Effector memory CD4-positive, alpha-beta T cell (primary cell): Measurements from ENCODE around the gene FAM72A.
"Not testable (repeated sequence)": the region's sequence is repeated elsewhere in the genome, so short reads cannot be mapped to it uniquely, and the experiment has no call there.

ENCODE experiments used
- DNase-seq, 3 donors: peaks; one replicate each; pipeline ENCODE4 v3.0.0-alpha.2; 2020
- H3K27ac ChIP-seq: 2 replicates; pipeline ENCODE4 v1.7.0; 2013; ENCODE audit warnings: mild to moderate bottlenecking, low read length, moderate library complexity; ENCODE audit not compliant: insufficient read depth, poor library complexity, severe bottlenecking
- H3K27me3 ChIP-seq: replicated peaks from 2 replicates; pipeline ENCODE4 v1.7.0; 2013; ENCODE audit warnings: mild to moderate bottlenecking, low read length; ENCODE audit not compliant: insufficient read depth, control insufficient read depth, poor library complexity, severe bottlenecking
- H3K36me3 ChIP-seq: 2 replicates; pipeline ENCODE4 v1.7.0; 2013; ENCODE audit warnings: mild to moderate bottlenecking, low read length, moderate library complexity; ENCODE audit not compliant: control insufficient read depth, insufficient read depth
- H3K4me1 ChIP-seq: 2 replicates; pipeline ENCODE4 v1.7.0; 2013; ENCODE audit warnings: low read length, mild to moderate bottlenecking; ENCODE audit not compliant: control insufficient read depth, insufficient read depth, poor library complexity, severe bottlenecking
- H3K4me3 ChIP-seq: 2 replicates; pipeline ENCODE4 v1.7.0; 2013; ENCODE audit warnings: low read length, low read depth, mild to moderate bottlenecking; ENCODE audit not compliant: insufficient read depth, poor library complexity, severe bottlenecking
- H3K9me3 ChIP-seq: 2 replicates; pipeline ENCODE4 v1.7.0; 2013; ENCODE audit warnings: mild to moderate bottlenecking, low read length, moderate library complexity; ENCODE audit not compliant: control insufficient read depth
- total RNA-seq, 3 donors: gene quantifications; one replicate each; lab custom pipeline; 2026; lab: John Stamatoyannopoulos, UW

Gene FAM72A
- 0.09 to 0.39 (median 0.17) reads per million in 3 donors for total RNA-seq

GRCh38 chr1:206202789-206203363 is at the start of gene FAM72A:
Gene FAM72A, minus strand, starts transcription at chr1:206202839. Its CDS starts 814 bp downstream, at chr1:206202025.
- H3K4me1 ChIP-seq, H3K36me3 ChIP-seq, H3K9me3 ChIP-seq, H3K27me3 ChIP-seq, H3K27ac ChIP-seq: not testable (repeated sequence)
- H3K4me3 ChIP-seq = peak within 1 kb of the TSS; percentile 49
- peak; percentile 96 to 99 (median 97) for DNase-seq

GRCh38 chr1:206250953-206251681 is 48.5 kb upstream of the FAM72A start:
- H3K4me3 ChIP-seq, H3K36me3 ChIP-seq, DNase-seq, H3K27ac ChIP-seq, H3K9me3 ChIP-seq, H3K4me1 ChIP-seq, H3K27me3 ChIP-seq: not testable (repeated sequence)

- not testable (repeated sequence) for H3K4me3 ChIP-seq, H3K9me3 ChIP-seq, H3K27me3 ChIP-seq, DNase-seq, H3K27ac ChIP-seq, H3K4me1 ChIP-seq, H3K36me3 ChIP-seq
These were observed 43.7 kb upstream of the FAM72A start for GRCh38 chr1:206246129-206246886.

GRCh38 chr1:206245479-206245878 is 42.8 kb upstream of the FAM72A start:
- not testable (repeated sequence) for H3K36me3 ChIP-seq, H3K4me3 ChIP-seq, H3K4me1 ChIP-seq, H3K27me3 ChIP-seq, H3K27ac ChIP-seq, DNase-seq, H3K9me3 ChIP-seq

GRCh38 chr1:206243335-206243734 is 40.7 kb upstream of the FAM72A start:
- H3K27me3 ChIP-seq, H3K4me1 ChIP-seq, DNase-seq, H3K27ac ChIP-seq, H3K4me3 ChIP-seq, H3K36me3 ChIP-seq, H3K9me3 ChIP-seq: not testable (repeated sequence)

DNA sequence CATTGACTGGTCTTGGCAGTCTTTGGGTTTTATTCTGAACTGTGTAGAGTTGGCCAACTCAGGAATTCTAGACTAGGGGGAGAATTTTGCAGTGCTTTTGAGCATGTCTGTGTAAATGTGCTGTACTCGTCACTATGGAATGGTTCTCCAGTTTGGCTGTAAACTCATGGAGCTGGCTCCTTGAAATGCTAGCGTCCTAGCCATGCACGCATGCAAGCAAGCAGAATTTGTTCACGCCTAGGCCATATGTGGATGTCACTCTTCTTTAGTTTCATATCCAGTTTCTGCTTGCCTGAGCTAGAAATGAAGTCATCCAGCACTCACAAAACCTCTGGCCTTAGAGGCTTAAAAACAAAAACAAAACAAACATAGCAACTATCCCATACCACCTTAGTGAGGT is 37.6 kb upstream of the FAM72A start:
- not testable (repeated sequence) for H3K27me3 ChIP-seq, H3K9me3 ChIP-seq, H3K4me3 ChIP-seq, H3K36me3 ChIP-seq, H3K27ac ChIP-seq, DNase-seq, H3K4me1 ChIP-seq

DNA sequence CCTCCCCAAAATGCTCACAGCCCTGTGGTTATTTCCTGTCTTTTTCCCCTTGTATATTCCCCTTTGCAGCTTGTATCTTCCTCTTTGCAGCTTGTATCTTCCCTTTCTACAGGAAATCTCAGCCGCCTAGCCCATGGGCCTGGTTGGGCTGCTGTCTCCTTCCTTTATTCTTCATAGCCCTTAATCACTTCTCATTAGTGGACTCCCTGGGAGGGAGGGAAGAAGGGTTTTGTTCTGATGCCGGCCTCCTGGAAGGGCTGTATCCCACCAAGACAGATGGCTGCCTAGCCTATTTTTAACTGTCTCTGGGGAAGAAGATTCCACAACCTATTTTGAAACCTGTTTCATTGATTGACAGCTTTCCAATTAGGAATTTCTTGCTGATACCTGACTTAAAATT is 32.6 kb upstream of the FAM72A start:
- H3K4me1 ChIP-seq, H3K36me3 ChIP-seq, H3K9me3 ChIP-seq, DNase-seq, H3K27me3 ChIP-seq, H3K27ac ChIP-seq, H3K4me3 ChIP-seq: not testable (repeated sequence)

- not testable (repeated sequence) for H3K9me3 ChIP-seq, H3K27ac ChIP-seq, DNase-seq, H3K36me3 ChIP-seq, H3K4me3 ChIP-seq, H3K4me1 ChIP-seq, H3K27me3 ChIP-seq
These were observed 31.7 kb upstream of the FAM72A start for GRCh38 chr1:206234189-206234916.

DNA sequence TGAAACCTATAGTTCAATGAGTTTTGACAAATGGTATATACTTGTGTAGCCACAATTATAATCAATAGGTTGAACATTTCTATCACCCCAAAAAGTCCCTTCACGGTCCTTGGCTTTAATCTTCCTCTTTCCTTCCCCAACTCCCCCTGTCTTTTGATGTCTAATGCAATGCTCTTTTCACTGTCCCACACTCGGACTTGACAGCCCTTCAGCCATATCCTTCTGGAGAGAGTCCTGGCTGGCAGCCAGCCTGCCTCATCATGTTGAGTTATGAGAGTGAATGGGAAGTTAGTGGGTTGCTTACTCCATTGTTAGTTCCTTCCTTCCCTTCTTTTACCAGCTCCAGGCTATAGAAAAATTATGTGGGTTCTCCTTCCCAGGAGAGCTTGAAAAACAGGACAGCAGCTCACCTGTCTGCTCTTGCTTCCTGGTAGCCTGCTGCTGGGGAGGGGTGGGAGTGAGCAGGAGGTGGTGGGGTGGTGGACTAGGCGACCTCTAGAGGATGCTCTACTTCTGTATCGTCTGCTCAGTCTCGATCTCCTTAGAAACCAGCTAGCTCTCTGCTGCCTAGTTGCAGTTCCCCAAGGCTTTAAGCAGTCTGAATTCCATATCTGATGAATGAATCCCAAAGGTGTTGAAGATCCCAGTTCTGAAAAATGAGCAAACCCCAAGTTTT is 30.5 kb upstream of the FAM72A start:
- not testable (repeated sequence) for H3K4me3 ChIP-seq

More for the DNA sequence above, 30.5 kb upstream of the FAM72A start:
- H3K9me3 ChIP-seq, H3K27me3 ChIP-seq, H3K36me3 ChIP-seq, H3K4me1 ChIP-seq, H3K27ac ChIP-seq, DNase-seq: not testable (repeated sequence)
